Stimulated activated CD8-positive, alpha-beta memory T cell treated with anti-CD3 and anti-CD28 coated beads, Interleukin-7, amount 100 ng/mL, for 1 hour (primary cell): ENCODE measurements around the gene EDC3.
"Not testable (repeated sequence)": the region's sequence is repeated elsewhere in the genome, so short reads cannot be mapped to it uniquely, and the experiment has no call there.

ENCODE experiments used
- DNase-seq, 2 donors: peaks; one replicate each; pipeline ENCODE4 v3.0.0-alpha.2; 2020; ENCODE audit warnings: low read depth in 2 of 2

The EDC3 gene

DNA sequence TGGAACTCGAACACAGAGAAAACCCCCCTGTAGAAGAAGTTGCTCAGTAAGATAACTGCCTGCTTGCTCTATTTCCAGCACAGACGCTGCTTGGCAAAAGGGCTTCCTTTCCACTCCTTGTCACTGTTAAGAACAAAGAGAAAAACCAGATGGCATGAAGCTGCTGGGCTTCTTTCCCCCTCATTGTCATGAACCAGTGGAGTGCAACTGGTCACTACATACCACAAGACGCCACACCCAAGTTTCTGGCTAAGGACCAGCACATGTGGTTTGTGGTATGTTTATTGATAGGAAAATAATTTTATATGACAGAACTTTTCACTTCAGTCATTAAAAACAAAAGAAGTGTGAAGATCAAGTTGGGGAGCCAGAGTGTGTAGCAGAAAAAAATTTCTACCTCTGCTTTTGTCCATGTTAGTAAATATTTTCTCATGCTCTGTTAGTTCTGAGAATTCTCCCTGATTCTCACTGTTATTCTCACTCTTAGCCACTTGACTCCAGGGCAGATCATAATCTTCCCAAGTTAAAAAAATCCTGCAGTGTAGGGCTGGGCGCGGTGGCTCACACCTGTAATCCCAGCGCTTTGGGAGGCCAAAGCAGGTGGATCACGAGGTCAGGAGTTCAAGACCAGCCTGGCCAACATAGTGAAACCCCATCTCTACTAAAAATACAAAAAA is 42.3 kb downstream of the EDC3 start:
- DNase-seq: no peak

DNA sequence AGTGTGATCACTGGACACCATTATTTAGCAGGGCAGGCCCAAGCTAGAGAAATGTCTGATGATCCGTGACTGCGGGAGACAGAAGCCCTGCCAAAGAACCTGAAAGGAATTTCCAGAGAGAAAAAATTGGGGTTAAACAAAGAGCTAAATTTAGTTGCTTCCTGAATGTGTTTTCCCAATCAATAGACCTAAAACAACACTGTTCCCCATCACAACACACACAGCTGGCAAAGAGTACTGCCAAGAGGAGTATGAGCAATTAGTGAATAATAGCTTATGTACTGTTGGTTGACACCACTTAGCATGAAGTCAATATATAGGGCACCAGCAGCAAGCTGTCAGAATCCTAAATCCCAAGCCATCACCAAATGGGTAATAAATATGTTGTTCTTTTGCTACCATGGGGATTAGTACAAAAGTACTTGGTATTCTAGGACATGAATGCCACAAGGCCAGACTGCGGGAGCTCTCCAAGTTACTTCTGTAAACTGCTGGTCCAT is 44.5 kb downstream of the EDC3 start:
- DNase-seq: no peak

DNA sequence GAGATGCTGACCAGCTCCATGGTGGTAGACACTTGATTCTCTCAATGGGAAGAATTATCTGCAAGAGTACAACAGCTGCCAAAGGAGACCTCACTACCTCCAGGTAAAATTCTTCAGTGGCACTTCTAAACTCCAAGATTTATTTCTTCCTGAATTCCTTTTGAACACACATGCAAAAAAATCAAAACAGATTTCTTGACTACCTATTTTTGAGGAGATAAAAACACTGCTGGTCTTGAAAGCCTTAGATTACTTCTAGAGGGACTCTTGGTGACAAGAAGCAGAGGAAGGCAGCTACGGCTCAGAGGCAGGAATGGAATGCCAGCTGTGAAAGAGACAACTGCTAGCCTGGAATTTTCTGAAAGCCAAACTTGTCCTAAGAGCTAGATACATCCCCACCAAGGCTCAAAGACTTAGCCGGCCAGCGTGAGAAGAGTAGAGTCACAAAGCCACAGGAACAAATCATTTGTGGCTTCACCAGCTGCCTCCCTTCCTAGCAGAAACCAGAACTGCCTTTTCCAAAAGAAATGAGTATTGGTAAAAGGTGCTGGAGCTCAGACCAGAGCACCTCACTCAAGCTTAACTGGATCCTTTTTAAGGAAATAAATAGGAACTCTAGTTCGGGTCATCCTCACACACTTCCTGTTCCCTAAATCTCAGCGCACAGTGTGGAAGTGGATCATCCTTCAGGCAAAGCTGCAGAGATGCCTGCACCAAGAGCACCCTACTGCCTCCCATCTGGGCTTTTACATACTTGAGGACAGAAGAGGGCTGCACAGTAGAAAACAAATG is 47.6 kb downstream of the EDC3 start:
- DNase-seq: no peak

DNA sequence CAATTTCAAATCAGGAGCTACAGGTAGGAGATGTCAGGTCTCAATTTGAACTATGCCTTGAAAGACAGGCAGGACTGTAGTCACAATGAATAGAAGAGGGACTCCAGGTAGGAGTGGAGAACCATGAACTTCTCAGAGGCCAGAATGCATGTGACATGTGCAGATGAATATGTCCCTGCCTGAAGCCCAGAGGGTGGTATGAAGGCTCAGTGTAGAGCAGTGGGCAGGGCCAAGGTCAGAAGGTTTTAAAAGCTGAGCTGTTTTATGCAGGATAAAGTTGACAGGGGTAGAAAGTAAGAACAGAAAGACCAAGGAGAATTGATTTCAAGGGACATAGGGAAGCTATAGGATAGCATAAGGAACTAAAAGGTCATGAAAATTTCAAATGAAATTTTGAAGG is 49.3 kb downstream of the EDC3 start:
- no peak for DNase-seq

DNA sequence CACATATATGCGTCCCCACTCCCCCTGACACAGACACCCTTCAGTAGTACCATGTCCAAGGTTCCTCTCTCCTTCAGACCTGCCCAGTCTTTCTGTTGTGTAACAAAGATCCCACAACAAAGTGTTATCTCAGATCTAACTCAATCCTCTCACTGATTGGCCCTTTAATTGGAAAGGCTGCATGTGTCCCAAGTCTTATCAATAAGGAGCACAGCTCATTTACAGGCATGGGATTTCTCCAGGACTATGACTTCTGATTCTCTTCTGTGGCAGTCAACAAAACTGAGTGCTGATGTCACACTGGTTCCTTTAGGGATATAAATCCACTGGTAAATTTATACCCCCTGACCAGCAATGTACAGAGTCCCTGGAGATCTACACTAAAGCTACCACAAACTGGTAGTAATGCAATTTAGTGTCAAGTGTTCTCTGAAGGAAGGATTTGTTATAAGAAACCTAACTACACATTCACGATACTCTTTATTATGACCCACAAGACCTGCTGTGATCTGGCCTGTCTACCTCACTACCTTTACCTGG is 52.1 kb downstream of the EDC3 start:
- DNase-seq: no peak

DNA sequence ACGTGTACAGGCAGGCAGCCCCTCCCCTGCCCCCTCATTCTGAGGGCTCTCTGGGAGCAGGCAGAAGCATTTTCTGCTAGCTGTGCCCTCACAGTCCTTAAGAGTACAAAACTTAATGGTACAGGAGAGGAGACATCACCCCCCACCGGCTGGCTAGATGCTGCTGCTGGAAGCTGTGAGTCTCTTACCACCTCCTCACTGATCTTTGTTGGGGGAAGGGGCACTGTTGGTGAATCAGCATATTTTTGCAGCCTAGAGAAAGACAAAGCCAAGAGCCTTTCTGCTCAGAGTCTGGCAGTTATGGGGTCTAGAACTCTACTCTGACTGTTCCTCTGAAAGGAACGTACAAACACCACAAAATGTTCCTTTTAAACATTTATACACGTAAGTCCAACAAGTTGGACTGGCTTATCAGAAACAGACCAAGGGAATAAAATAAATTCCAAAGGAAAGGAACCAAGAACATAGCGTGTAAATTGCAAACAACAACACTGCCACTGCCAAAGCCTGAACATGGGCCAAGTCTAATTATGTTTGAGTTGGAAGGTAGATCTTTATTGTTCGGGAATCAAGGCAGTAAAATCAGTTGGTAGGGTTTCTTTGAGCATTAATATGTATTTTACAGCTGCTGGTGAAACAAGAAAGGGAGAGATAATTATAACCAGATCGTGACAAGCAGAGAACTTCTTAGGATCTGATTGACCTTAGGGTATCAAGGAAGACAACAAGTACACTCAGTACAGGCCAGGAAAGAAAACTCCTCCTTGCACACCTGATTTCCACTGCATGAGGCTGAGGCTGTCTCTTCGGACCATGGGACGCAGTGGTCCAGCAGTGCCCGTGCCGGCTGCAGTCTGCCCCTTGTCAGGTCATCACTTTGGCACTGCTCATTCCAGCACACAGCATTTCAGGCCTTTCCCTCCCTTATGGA is 52.8 kb downstream of the EDC3 start:
- DNase-seq: no peak

DNA sequence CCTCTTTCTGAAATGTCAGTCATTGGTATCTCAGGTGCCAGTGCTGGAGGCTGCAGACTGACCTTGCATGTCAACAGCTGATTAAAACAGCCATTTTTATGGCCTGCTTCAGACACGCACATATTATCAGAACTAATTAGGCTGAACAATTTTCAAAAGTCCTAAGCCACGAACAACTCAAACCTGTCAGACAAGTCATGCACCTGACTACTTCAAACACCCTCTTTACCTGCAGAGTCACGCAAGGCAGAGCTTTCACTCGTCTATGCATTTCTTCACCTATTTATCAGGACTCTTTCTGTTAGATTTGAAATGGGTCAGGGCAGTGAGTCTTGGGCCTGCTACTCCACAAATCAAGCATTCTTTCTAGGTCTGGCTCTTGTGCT is 53.5 kb downstream of the EDC3 start:
- no peak for DNase-seq

DNA sequence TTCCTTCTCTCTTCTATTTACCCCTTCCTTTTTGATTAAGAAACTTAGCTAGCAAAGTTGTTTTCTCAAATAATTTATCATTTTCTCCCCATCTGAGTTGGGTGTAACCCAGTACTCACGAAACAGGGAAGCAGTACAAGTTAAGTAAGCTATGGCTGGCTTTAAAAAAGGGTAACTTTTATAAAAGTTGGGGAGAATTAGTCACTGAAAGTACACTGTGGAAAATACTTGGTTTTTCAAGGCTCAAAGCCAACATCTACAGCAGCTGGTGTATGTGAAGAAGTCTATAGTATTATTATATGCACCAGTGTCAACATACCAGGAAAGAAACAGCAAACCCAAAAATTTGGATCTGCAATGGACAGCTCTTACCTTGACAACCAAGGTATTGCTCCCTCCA is 54.7 kb downstream of the EDC3 start:
- no peak for DNase-seq

DNA sequence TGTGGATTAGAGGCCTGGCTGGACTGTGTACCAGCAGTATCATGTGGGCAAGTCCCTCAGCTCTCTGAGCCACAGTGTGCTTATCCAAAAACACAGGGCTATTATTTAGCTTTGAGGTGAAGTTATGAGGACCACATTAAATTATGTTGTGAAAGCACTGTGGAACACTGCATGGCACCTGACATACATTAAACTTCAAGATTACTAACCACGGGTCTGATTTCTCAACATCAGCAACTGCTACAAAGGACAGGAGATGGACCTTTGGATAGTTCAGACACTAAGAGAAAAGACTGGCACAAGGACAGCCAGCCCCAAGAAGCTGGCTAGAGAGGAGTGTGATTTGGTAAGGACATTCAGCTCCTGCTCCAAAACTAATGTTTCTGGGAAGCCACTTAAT is 58.8 kb downstream of the EDC3 start:
- no peak for DNase-seq

DNA sequence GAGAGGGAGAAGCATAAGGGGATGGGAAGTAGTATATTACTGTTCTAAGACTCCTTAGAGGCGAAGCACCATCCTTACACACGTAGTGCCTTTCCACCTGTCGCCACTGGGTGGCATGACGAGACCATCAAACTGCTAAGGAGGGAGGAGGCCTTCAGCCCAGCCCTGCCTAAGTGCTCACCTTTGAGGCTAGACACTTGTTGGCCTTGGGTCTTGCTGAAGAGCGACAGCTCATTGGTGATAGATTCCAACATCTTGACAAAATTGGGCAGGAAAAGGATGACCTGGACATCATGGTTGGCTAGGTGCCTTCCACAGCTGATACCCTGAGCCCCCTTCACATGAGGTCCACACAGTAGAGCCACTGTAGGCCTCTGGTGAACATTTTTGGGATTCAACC is 60.6 kb downstream of the EDC3 start:
- DNase-seq: peak; percentile 42 to 55

DNA sequence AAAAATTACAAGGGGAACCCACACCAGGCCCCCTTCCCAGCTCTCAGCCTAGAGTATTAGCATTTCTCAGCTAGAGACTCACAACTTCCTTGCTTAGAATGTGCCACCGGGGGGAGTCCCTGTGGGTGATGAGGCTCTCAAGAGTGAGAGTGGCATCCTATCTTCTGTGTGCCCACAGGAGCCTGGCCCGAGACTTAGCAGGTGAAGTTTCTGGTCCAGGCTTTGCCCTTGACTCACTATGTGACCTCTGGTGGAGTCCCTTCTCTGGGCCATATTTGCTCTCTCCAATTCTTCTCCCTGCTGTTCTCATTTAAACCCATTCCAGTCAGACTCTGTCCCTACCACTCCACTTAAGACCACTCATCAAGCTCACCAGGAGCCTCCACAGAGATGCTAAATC is 62.0 kb downstream of the EDC3 start:
- DNase-seq: no peak

DNA sequence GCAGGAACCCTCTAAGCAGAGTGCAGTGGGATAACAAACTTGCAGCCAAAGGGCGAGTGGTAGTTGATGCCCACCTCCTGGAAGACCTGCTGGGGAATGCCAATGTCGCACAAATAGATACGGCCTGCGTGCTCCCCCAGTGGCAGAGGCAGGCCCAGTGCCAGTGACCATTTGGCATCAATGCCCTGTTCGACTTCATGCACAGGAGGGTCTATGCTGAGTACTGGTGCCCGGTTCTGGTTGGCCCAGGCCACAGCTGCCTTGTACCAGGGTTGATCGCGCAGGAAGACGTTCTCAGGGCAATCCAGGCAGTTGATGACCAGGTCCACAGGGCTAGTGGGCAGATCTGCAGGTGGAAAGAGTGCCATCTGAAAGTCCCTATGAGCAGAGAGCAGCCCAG is 63.2 kb downstream of the EDC3 start:
- no peak for DNase-seq

DNA sequence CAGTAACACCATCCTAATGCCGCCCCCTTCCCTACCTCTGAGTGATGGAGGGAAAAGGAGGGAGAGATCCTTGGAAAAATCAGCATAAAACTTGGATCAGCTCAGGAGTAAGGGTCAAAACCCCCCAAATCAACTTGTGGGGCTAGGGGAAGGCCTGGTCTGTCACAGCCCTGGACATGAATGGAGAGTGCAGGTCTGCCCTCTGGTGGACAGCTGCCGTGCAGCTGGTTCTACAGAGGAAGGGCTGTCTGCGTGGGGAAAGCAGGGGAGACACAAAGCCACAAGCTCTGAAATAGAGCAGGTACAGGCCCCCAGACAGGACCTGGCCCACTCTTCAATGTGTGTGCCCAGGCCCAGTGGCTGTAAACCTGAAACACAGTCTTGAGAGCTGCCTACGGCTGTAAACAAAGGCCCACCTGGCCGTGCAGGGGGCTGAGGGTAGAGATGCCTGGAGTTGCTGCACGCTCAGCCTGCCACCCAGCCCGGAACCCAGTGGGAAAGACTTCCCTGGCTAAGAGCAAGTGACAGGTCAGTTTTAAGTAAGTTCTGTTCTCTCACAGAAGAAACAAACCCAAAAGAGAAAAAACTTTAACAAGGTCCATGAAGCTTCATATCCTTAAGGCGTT is 63.8 kb downstream of the EDC3 start:
- DNase-seq: peak in 1 of 2 donors; percentile 40

DNA sequence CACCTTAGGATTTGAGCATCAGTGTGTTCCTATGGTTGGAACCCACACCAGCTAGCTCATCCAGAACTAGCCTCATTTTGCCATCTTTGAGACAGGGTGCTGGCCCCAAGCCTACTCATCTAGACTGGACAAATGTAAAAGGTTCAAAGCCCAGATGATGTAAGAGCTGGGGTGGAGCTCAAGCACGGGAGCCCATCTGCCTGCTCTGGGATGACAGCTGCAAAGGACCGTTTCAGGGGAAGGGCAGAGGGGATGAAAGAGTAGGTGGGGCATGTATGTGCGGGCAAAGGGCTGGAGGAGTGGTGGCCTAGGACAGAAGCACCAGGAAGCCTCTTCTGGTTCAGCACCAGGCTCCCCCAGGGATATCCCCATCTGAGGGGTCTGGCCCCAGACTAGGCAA is 64.4 kb downstream of the EDC3 start:
- DNase-seq: no peak

DNA sequence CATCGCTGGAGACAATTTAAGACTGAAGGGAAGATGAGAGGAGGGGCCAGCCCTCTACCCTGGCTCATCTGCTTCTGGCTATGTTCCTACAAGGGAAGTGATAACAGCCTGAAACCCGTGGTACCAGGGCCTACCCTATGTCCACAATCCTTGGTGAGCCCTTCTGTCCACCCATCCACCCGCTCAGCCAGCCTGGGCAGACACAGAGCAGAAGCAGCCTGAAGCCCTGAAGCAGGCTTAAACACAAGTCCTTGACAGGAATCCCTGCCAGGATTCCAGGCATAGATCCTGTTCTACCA is 64.8 kb downstream of the EDC3 start:
- DNase-seq: no peak

DNA sequence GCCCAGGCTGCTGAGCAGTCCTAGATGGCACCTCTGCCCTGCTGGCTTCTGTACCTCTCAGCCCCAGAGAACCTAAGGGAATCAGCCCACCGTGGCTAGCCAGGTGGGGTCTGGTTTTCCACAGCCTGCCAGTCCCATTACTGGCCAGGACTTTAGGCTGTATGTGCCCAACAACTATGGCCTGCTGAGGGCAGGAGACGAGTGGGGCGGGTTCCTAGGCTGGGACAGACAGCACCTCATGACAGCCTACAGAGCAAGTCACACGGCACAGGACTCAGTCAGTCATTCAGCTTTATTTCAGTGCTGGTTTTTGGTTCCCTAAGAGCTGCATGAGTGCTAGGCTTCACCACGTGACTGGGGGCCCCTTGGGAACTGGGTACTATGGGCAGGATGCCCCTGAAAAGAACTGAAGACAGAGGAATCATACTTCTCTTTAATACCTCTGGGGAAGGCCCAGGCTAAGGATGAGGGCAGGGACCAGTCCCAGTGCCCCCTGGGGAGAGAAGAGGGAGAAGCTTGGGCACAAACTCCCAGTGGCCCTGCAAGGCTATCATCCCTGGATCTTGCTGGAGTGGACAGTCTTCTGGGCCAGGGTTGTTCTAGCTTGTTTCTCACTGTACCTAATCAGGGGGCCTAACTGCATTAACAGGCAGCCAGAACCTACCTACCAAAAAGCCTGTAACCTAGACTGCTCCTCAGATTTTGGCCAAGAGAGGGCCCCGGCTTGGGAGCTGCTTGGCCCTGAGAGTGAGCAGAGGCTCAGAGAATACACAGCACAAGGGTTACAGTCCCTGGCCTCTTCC is 65.3 kb downstream of the EDC3 start:
- no peak for DNase-seq

DNA sequence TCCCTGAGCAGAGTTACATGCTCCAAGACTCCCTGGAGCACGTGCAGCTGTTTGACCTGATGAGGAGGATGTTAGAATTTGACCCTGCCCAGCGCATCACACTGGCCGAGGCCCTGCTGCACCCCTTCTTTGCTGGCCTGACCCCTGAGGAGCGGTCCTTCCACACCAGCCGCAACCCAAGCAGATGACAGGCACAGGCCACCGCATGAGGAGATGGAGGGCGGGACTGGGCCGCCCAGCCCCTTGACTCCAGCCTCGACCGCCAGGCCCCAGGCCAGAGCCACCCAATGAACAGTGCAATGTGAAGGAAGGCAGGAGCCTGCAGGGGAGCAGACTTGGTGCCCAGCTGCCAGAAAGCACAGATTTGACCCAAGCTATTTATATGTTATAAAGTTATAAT is 66.1 kb downstream of the EDC3 start:
- DNase-seq: not testable (repeated sequence)

DNA sequence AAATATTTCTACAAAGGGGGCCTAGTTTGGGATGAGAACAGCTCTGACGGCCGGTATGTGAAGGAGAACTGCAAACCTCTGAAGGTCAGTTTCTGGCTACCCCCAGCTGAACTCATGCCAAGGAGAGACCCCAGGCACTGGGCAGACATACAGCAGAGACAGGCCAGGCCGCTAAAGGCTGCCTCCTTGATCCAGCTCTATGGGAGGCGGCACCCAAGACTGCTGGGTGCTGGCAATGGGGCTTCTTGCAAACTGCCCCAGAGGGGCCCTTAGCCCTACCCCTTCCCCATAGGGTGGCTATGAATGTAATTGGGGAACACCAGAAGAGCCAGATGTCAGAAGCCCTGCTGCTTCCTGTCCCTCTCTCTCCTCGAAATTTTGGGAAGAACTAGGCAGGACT is 66.9 kb downstream of the EDC3 start:
- no peak for DNase-seq

DNA sequence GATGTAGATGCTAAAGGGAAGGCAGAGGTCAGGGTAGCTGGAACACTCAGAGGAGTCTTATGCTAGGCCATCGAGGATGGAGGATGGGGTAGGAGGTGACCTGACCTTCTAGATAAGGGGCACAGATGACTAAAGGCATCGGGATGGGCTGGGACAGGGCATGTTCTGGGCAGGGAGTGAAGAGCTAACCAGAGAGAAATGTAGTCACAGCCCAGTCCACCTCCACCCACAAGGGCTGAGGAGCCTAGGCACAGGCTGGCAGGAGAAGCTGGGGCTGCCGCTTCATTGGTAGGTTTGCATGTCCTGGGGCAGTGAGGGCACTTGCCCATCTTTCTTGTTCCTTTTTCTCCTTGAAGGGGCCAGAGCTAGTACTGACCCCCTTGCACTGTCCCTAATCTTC is 67.6 kb downstream of the EDC3 start:
- DNase-seq: no peak

DNA sequence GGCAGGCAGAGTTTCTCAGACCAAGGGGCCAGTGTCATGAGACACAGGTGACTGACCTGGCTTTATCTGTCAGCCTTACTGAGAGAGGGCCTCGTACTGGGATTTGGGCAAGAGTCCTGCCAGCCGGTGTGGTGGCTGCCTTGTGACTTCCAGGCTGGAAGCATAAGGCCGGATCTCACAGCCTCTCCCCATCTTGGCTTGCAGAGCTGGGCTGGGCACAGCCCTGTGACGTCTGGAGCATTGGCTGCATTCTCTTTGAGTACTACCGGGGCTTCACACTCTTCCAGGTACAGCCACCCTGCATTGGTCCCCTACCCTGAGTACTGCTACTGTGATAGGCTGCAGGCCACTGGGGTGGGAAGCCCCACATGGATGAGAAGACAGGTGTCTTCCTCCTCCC is 68.1 kb downstream of the EDC3 start:
- no peak for DNase-seq
